Measurements from ENCODE around the gene ZBTB47. TPM values are rescaled to one million over a fixed set of nuclear protein-coding genes. Genes with fewer than 3 reads are reported as not detected.

ZBTB47 gene
- total and polyA plus RNA-seq, 12 donors: 52.2 to 145 (median 106) TPM

DNA sequence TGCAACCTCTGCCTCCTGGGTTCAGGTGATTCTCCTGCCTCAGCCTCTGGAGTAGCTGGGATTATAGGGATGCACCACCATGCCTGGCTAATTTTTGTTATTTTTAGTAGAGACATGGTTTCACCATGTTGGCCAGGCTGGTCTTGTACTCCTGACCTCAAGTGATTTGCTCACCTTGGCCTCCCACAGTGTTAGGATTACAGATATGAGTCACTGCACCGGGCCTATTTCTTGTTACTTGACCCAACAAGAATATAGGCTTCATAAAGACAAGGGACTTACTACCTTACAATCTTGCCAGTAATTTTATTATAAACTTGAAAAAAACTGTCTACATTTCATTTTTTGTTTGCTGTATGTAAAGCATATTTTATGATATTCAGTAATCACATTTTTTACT lies 21.4 kb upstream of the ZBTB47 start:
- H3K4me3 ChIP-seq: no peak overlapping the region
- DNase-seq (no peak), ATAC-seq (no peak)
- peaks cover 0 to 100% (median 54%) of the 10 kb centered on the region in 9 donors for H3K36me3 ChIP-seq
- H3K4me1 ChIP-seq: peaks cover 0 to 17% (median 0%) of the 10 kb centered on the region in 9 donors
- 80 to 90% methylated on average over 1 of the region's 1 CpG for WGBS, 2 donors
- intact Hi-C loops (cut with DNase I): no loop called here
- H3K27me3 ChIP-seq: no peaks in the 10 kb centered on the region
- H3K9me3 ChIP-seq: no peaks in the 10 kb centered on the region
- TF ChIP-seq, protein P1, sequence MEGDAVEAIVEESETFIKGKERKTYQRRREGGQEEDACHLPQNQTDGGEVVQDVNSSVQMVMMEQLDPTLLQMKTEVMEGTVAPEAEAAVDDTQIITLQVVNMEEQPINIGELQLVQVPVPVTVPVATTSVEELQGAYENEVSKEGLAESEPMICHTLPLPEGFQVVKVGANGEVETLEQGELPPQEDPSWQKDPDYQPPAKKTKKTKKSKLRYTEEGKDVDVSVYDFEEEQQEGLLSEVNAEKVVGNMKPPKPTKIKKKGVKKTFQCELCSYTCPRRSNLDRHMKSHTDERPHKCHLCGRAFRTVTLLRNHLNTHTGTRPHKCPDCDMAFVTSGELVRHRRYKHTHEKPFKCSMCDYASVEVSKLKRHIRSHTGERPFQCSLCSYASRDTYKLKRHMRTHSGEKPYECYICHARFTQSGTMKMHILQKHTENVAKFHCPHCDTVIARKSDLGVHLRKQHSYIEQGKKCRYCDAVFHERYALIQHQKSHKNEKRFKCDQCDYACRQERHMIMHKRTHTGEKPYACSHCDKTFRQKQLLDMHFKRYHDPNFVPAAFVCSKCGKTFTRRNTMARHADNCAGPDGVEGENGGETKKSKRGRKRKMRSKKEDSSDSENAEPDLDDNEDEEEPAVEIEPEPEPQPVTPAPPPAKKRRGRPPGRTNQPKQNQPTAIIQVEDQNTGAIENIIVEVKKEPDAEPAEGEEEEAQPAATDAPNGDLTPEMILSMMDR (IDR thresholded peaks at IDR 0.05): no peak
- peak overlapping the region in 2 of 10 donors; percentile 18 to 64 for H3K27ac ChIP-seq

GRCh38 chr3:42633544-42633943 lies 20.0 kb upstream of the ZBTB47 start:
- intact Hi-C loops (cut with DNase I): no loop called here
- TF ChIP-seq, protein P1 (IDR thresholded peaks at IDR 0.05): no peak
- WGBS, 2 donors: 63 to 65% methylated on average over 6 of the region's 6 CpGs
- Histone ChIP-seq H3K27me3 (no peaks in the 10 kb centered on the region), H3K27ac (peak overlapping the region in 6 of 10 donors; percentile 34 to 64 (median 53)), H3K36me3 (peaks cover 0 to 100% (median 63%) of the 10 kb centered on the region in 9 donors), H3K9me3 (no peaks in the 10 kb centered on the region), H3K4me1 (peaks cover 0 to 22% (median 5%) of the 10 kb centered on the region in 9 donors), H3K4me3 (no peak overlapping the region)
- ATAC-seq (peak in 4 of 8 donors; percentile 35 to 78 (median 46)), DNase-seq (no peak)

DNA sequence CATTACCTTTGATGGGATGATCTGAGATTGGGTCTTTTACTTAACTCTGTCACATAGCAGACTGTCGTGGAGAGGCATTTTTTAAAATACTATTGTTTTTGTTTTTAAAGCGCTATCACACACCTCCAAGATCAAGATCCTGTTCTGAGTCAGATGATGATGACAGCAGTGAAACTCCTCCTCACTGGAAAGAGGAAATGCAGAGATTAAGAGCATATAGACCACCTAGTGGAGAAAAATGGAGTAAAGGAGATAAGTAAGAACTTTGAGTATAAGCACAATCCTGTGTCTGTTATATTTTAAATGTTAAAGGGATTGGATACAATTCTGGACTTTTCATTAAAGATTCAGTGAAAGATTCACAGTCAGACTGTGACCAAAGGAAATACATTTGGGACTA lies 18.4 kb upstream of the ZBTB47 start:
- peak in 1 of 8 donors; percentile 12 for ATAC-seq
- intact Hi-C loops (cut with DNase I): no loop called here
- H3K36me3 ChIP-seq: peaks cover 0 to 100% (median 64%) of the 10 kb centered on the region in 9 donors
- no peak for DNase-seq
- WGBS, 2 donors: 71 to 77% methylated on average over 2 of the region's 2 CpGs
- peaks cover 0 to 35% (median 17%) of the 10 kb centered on the region in 9 donors for H3K4me1 ChIP-seq
- no peak overlapping the region for H3K4me3 ChIP-seq
- H3K27me3 ChIP-seq: no peaks in the 10 kb centered on the region
- peak overlapping the region in 1 of 10 donors; percentile 2 for H3K27ac ChIP-seq
- H3K9me3 ChIP-seq: no peaks in the 10 kb centered on the region
- TF ChIP-seq, protein P1 (IDR thresholded peaks at IDR 0.05): peak in 1 of 9 donors; percentile 12

DNA sequence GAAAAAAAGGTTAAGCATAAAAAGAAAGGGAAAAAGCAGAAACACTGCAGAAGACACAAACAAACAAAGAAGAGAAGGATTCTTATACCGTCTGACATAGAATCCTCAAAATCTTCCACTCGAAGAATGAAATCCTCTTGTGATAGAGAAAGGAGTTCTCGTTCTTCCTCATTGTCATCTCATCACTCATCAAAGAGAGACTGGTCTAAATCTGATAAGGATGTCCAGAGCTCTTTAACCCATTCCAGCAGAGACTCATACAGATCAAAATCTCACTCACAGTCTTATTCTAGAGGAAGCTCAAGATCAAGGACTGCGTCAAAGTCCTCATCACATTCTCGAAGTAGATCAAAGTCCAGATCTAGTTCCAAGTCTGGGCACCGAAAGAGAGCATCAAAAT lies 16.5 kb upstream of the ZBTB47 start:
- Histone ChIP-seq H3K27me3 (no peaks in the 10 kb centered on the region), H3K27ac (peak overlapping the region in 1 of 10 donors; percentile 9), H3K4me3 (no peak overlapping the region), H3K9me3 (no peaks in the 10 kb centered on the region), H3K36me3 (peaks cover 0 to 100% (median 61%) of the 10 kb centered on the region in 9 donors), H3K4me1 (peaks cover 0 to 35% (median 17%) of the 10 kb centered on the region in 9 donors)
- TF ChIP-seq, protein P1 (IDR thresholded peaks at IDR 0.05): no peak
- ATAC-seq: no peak
- 88% methylated on average over 6 of the region's 6 CpGs for WGBS, 2 donors
- DNase-seq: no peak
- intact Hi-C loops (cut with DNase I): no loop called here
